Esophagus squamous epithelium (tissue), 4 donors: ENCODE measurements around the gene SLC27A6.
"Not testable (repeated sequence)": the region's sequence is repeated elsewhere in the genome, so short reads cannot be mapped to it uniquely, and the experiment has no call there.

Source experiments
- POLR2A ChIP-seq, 4 donors: fragments of 450-650 bp; IDR thresholded peaks; one replicate each; pipeline ENCODE4 v1.6.1; 2017; ENCODE audit warnings: antibody characterized with exemption in 4 of 4, mild to moderate bottlenecking in 4 of 4, moderate library complexity in 3 of 4
- TF ChIP-seq, protein P1 (sequence below), 6 experiments: fragments of 450-650 bp in 4 of 6; fragments of 200-600 bp in 2 of 6; sonication (generic) in 2 of 6; IDR thresholded peaks; one replicate each; pipeline ENCODE4 v1.5.1; 2016 to 2019; ENCODE audit warnings: antibody characterized with exemption in 6 of 6, mild to moderate bottlenecking in 4 of 6, moderate library complexity in 4 of 6

DNA sequence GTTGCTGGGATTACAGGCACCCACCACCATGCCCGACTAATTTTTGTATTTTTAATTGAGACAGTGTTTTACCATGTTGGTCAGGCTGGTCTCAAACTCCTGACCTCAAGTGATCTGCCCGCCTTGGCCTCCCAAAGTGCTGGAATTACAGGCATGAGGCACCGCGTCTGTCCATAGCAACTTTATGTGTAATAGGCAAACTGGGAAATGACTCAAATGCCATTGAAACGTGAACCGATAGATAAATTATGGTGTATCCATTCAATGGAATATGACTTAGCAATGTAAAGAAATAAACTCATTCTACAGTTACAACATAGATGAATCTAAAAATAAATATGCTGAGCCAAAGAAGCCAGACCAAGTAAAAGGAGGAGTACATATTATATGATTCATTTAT is 14.0 kb upstream of the SLC27A6 start:
- TF ChIP-seq, protein P1, sequence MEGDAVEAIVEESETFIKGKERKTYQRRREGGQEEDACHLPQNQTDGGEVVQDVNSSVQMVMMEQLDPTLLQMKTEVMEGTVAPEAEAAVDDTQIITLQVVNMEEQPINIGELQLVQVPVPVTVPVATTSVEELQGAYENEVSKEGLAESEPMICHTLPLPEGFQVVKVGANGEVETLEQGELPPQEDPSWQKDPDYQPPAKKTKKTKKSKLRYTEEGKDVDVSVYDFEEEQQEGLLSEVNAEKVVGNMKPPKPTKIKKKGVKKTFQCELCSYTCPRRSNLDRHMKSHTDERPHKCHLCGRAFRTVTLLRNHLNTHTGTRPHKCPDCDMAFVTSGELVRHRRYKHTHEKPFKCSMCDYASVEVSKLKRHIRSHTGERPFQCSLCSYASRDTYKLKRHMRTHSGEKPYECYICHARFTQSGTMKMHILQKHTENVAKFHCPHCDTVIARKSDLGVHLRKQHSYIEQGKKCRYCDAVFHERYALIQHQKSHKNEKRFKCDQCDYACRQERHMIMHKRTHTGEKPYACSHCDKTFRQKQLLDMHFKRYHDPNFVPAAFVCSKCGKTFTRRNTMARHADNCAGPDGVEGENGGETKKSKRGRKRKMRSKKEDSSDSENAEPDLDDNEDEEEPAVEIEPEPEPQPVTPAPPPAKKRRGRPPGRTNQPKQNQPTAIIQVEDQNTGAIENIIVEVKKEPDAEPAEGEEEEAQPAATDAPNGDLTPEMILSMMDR (IDR thresholded peaks at IDR 0.05), result not testable (repeated sequence)
- not testable (repeated sequence) for TF ChIP-seq POLR2A (IDR thresholded peaks at IDR 0.05)
